ENCODE data around the gene ZNF341.

GRCh38 chr20:33686984-33687366 is 44.8 kb upstream of the ZNF341 start:
- TF ChIP-seq POLR2A (IDR thresholded peaks at IDR 0.05) (no peak), CTCF (IDR thresholded peaks at IDR 0.05) (no peak)

Measured in Peyer's patch (tissue), 4 donors.